Activated CD8-positive, alpha-beta memory T cell treated with anti-CD3 and anti-CD28 coated beads, Interleukin-2, amount 50 U/mL, for 4 hours (primary cell): ENCODE results near the gene OR4Q3.
"Not testable (repeated sequence)": the region's sequence is repeated elsewhere in the genome, so short reads cannot be mapped to it uniquely, and the experiment has no call there.

ENCODE experiments used
- DNase-seq: peaks from one replicate; pipeline ENCODE4 v3.0.0-alpha.2; 2020

The OR4Q3 gene

DNA sequence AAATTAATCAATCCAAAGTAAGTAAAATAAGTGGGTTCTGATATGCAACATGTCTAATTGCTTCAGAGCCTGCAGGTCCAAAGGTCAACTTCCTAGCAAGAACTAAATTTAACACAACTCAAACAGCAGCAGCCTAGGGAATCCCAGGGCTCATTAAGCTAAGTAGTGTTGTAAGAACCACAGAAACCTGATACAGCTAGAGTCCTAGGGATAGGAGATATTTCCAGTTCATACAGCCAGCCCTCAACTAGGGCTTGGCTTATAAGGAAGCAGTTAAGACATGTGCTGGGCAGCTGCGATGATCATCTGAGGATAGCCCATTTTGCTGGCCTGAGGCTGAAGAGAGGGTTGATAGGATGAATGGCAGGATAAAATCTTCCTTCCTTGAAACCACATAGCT, at the start of gene OR4Q3:
Gene OR4Q3, plus strand, starts transcription at position 316 of the 400 bp plus-strand sequence.
- no peak for DNase-seq

DNA sequence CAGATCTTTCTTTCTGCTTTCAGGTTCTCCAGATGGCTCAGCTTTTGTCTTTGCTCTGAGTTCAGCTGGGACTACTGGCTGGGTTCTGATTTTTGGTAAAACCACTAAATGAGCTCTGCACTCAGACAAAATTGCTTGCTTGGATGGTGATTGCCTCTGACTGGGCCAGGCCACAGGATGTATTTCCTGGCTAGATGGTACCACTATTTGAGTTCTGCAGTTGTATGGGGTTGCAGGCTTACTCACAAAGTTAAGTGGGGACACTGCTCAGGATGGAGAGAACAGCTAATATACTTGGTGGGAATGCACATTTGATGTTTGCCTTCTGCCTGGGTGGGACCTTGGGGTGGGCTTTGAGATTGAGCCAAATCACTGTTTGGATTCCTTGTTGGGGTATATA, 14.0 kb upstream of the OR4Q3 start:
- no peak for DNase-seq

DNA sequence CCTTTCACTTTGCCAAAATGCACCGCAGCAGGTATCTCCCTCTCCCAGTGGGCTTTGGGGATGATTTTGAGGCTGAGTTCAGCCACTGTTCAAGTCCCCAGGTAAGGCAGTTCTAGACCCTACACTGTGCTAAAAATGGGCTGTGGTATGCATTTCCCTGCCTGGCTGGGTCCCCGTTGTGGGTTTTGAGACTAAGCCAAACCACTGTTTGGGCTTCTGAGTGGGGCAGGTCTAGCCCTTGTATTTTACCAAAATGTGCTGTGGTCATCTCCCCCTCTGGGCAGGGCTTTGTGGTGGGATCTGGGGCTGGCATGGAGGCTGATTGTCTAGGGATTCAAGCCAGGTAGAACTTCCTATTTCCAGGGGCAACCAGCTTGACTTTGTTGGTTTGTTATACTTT, 13.6 kb upstream of the OR4Q3 start:
- no peak for DNase-seq

DNA sequence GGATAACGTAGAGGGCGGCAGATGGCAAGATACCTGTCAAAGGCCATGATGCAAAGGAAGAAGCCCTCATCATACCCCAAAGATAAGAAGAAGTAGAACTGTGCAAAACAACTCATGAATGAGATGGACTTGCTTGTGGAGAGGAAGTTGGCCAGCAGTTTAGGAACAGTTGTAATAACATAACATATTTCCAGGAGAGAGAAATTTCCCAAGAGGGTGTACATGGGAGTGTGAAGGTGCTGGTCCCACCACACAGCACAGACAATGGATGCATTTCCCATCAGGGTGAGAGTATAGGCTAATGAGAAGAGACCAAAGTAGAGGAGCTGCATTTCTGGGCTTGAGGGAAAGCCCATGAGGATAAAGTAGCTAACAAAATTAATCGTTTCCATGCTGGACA, 9.5 kb upstream of the OR4Q3 start:
- not testable (repeated sequence) for DNase-seq

DNA sequence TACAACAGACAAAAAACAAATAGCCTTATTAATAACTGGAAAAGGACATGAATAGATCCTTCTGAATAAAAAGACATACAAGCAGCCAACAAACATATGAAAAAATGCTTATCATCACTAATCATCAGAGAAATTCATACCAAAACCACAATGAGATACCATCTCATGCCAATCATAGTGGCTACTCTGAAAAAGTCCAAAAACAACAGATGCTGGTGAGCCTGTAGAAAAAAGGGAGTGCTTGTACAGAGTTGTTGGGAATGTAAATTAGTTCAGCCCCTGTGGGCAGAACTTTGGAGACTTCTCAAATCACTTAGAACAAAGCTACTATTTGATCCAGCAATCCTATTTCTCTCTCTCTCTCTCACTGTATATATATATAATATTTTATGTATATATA, 8.9 kb downstream of the OR4Q3 start:
- not testable (repeated sequence) for DNase-seq

DNA sequence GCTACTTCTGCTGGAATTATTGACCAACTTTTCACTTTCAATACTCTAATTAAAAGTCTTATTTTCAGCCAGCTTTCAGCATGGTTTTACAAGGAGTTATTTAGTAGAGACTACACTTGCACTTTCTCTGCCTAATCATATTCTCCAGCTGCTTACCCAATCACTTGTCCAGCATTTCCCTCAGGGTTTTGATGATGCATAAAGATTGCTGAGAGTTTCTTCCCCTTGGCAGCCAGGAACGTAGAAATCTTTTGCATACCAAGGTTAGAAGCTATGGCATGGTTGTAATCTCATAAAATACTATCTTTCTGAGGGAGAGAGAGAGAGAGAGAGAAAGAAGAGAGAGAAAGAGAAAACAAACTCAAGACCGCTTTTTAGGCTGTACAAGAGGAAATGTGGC, 10.8 kb downstream of the OR4Q3 start:
- no peak for DNase-seq

DNA sequence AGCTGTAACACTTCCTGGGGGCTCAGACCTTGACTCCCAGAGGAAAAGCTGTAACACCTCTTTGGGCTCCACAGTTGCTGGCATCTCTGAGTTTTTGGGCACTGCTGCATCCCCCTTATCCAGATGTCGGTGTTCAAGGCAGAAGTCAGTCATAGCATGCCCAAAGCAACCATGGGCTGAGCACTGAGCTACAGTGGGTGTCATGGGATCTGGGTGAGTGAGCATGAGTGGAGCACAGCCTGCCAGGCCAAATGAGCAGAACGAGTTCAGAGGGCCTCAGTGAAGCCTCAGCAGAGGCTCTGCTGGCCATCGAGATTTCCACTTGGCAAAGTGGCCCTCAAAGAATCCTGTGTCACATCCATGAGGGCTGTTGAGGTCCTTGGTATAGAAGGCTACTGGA, 28.1 kb downstream of the OR4Q3 start:
- not testable (repeated sequence) for DNase-seq

DNA sequence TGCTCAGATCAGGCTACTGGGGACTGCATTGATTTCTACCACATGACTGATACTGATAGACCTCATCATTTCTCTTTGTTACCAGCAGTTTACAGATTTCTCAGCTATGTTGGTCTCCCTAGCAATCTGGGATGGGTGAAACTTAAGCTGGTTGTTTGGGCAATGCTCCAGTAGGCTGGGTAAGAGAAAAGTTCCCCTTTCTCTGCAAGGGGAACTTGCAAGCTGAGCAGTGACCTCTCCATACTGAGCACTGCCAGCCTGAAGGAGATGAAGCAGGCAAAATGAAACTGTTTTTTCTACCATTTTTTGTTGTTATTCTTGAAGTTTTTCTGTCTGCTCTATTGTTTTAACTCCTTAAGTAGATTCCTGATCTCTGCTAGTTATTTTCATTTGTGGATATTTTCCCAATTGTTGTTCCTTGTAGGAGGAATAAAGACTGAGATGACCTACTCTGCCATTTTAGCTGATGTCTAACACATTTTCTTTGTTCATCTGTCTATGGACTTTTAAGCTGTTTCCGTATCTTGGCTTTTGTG, 28.6 kb downstream of the OR4Q3 start:
- DNase-seq: no peak

DNA sequence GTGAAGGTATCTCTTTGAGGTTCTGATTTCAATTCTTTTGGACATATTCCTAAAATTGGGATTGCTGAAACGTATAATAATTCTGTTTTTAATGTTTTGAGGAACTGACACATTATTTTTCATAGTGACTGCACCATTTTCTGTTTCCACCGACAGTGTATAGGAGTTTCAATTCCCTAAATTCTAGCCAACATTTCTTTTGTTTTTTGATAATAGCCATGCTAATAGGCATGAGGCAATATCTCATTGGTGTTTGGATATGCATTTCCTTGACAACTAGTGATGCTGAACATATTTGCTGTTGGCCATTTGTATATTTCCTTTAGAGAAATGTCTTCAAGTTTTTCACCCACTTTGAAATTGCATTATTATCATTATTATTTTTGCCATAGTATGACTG, 29.1 kb downstream of the OR4Q3 start:
- not testable (repeated sequence) for DNase-seq

DNA sequence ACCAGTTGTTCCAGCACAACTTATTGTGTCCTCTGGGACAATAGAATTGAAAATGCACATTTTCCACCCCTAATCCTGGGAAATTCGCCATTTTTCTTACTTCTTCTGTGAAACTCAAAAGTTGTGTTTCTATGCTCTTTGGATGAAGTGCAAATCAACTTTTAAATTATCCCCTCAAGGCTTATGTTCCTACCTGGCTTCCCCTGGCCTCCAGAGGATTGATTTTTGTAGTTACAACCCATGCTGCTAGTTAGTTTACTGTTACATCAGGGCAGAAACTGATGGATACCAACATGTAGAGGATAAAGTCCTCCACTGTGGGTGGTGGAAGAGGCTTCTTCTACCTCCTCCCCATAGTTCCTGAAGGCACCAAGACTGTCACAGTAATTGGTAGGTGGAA, 29.8 kb downstream of the OR4Q3 start, which contains the start of gene OR4M1:
Gene OR4M1, plus strand, starts transcription at position 301 of the 400 bp plus-strand sequence. CDS start 6,819 bp downstream, outside the sequence.
- not testable (repeated sequence) for DNase-seq

DNA sequence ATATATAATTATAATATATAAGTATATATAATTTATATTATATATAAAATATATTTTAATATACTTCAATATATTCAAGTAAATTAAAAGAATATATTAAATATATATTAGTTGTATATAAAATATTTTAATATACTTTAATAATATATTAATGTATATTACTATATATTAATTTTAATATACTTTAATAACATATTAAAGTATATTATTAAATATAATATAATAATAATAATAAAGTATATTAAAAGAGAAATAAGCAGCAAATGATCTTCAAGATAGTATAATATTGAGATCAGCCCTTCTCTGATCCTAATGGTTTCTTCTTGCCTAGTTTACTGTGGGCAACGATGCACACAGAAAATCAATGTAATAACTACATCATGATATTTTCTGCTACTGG, 32.2 kb downstream of the OR4Q3 start:
- DNase-seq: no peak

DNA sequence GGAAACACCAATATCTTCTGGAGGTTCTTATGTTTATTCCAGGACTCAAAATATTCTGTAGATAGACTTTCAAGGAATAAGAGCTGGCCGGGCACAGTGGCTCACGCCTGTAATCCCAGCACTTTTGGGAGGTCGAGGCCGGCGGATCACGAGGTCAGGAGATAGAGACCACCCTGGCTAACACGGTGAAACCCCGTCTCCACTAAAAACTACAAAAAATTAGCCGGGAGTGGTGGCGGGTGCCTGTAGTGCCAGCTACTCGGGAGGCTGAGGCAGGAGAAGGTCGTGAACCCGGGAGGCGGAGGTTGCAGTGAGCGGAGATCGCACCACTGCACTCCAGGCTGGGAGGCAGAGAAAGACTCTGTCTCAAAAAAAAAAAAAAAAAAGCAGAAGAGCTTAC, 42.5 kb downstream of the OR4Q3 start:
- not testable (repeated sequence) for DNase-seq

DNA sequence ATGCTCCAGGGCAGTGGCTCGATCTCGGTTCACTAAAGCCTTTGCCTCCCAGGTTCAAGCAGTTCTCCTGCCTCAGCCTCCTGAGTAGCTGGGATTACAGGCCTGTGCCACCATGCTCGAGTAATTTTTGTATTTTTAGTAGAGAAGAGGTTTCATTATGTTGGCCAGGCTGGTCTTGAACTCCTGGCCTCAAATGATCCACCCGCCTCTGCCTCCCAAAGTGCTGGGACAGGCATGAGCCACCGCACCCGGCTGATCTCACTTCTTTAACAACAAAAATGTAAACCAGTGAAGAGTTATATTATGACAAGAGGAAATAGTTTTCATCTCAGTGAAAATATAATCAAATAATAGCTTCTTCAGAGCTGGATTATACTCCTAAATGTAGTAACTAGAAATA, 43.9 kb downstream of the OR4Q3 start:
- not testable (repeated sequence) for DNase-seq

DNA sequence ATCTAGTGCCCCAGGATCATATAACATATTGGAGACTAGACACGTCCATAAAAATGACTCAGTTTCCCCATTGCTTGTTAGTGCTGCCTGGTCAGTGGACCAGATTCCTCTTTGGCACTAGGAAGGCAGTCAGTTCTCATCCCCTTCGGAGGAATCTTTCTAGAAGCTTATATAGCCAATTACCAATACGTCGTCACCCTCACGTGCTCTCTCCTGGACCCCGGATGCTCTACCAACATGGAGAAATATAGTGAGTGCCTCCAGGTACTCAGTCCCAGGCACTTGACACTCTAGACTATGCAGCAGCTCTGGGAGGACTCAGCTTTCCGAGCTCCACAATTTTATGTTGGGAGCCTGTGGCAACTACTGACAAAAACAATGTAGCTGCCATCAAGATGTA, 44.8 kb downstream of the OR4Q3 start:
- not testable (repeated sequence) for DNase-seq

DNA sequence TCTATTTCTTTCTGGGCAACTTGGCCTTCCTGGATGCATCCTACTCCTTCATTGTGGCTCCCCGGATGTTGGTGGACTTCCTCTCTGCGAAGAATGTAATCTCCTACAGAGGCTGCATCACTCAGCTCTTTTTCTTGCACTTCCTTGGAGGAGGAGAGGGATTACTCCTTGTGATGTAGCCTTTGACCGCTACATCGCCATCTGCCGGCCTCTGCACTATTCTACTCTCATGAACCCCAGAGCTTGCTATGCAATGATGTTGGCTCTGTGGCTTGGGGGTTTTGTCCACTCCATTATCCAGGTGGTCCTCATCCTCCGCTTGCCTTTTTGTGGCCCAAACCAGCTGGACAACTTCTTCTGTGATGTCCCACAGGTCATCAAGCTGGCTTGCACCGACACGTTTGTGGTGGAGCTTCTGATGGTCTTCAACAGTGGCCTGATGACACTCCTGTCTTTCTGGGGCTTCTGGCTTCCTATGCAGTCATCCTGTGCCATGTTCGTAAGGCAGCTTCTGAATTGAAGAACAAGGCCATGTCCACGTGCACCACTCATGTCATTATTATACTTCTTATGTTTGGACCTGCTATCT, 53.2 kb downstream of the OR4Q3 start:
- not testable (repeated sequence) for DNase-seq
